Left ventricle myocardium inferior (tissue), 1 donor: ENCODE data around the gene CCDC196. TPM values are rescaled to one million over a fixed set of nuclear protein-coding genes. Genes with fewer than 3 reads are reported as not detected.

Experiments
- DNase-seq: peaks from one replicate; pipeline ENCODE4 v3.0.0-alpha.2; 2020
- H3K27ac ChIP-seq: fragments of 200-600 bp; replicated peaks from 2 replicates; pipeline ENCODE4 v1.8.0; 2021
- H3K27me3 ChIP-seq: fragments of 200-600 bp; 2 replicates; pipeline ENCODE4 v1.8.0; 2021; ENCODE audit warnings: low read depth
- H3K36me3 ChIP-seq: fragments of 200-600 bp; 2 replicates; pipeline ENCODE4 v1.8.0; 2021
- H3K4me1 ChIP-seq: fragments of 200-600 bp; 2 replicates; pipeline ENCODE4 v1.8.0; 2021
- H3K4me3 ChIP-seq: fragments of 200-600 bp; 2 replicates; pipeline ENCODE4 v1.8.0; 2021; ENCODE audit warnings: mild to moderate bottlenecking, moderate library complexity
- H3K9me3 ChIP-seq: fragments of 200-600 bp; replicated peaks from 2 replicates; pipeline ENCODE4 v1.8.0; 2021
- intact Hi-C: fragments of 100-400 bp; cut with micrococcal nuclease; formaldehyde crosslinking; loops from one replicate; pipeline ENCODE4 v1.11.0; 2022
- total RNA-seq: library from RNA; stranded (reverse); fragmentation: NEBNext Ultra II Directional; extraction: Animal tissue kit (Norgen Biotek cat#: 25700); gene quantifications from one replicate; pipeline ENCODE4 v1.2.1, GENCODE V29; 2021
- TF ChIP-seq, protein P1 (sequence below): fragments of 200-600 bp; IDR thresholded peaks from 2 replicates; pipeline ENCODE4 v1.8.0; 2021; ENCODE audit warnings: antibody characterized with exemption, mild to moderate bottlenecking, borderline replicate concordance
- donor health status: DM: no; HTN: yes; CAD: no; lungs with severe emphysema.

Gene CCDC196
- total RNA-seq, 1 donor from 2014 or later, result not detected

DNA sequence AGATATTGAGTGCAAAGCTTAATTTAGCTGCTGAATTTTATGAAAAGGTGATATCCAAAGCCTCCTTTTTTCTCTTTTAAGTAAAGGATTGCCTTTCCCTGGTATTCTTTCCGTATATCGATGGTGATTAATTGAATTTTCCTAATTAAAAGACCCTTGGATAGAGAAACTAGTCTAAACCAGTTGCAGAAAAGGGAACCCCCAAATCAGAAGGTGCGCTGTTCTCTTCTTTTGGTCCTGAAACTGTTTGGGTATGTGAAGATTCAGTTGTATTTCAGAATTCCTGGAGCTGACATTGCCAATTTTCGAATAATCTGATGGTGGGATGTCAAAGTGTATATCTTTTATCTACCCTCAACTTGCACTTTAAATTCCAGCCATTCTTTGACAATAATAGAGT is 23.7 kb downstream of the CCDC196 start:
- peak overlapping the region; percentile 97 for H3K27ac ChIP-seq
- H3K4me1 ChIP-seq, result peaks cover 83% of the 10 kb centered on the region
- no peaks in the 10 kb centered on the region for H3K9me3 ChIP-seq
- TF ChIP-seq, protein P1, sequence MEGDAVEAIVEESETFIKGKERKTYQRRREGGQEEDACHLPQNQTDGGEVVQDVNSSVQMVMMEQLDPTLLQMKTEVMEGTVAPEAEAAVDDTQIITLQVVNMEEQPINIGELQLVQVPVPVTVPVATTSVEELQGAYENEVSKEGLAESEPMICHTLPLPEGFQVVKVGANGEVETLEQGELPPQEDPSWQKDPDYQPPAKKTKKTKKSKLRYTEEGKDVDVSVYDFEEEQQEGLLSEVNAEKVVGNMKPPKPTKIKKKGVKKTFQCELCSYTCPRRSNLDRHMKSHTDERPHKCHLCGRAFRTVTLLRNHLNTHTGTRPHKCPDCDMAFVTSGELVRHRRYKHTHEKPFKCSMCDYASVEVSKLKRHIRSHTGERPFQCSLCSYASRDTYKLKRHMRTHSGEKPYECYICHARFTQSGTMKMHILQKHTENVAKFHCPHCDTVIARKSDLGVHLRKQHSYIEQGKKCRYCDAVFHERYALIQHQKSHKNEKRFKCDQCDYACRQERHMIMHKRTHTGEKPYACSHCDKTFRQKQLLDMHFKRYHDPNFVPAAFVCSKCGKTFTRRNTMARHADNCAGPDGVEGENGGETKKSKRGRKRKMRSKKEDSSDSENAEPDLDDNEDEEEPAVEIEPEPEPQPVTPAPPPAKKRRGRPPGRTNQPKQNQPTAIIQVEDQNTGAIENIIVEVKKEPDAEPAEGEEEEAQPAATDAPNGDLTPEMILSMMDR, result no peak
- H3K27me3 ChIP-seq, result no peaks in the 10 kb centered on the region
- no peaks in the 10 kb centered on the region for H3K36me3 ChIP-seq
- H3K4me3 ChIP-seq, result peak overlapping the region; percentile 94
- DNase-seq, result no peak
- intact Hi-C loops, result no loop called here

DNA sequence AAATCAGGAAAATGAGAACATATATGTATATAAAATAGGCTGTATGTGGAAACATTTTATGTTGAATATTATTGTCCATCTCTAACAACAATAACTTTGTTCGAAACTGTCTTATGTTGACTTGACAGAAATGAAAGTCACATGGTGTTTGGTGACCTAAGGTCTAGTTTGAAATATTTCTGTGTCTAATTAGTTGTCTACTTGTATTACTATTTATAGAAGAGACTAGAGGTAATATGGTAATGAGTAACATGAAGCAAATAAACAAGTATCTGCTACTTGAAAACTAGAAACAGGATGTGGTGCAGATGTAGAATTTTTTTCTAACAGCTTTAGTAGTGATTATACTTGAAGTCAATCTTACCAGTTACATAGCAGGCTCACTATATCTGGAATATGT is 25.7 kb downstream of the CCDC196 start:
- TF ChIP-seq, protein P1, result no peak
- Histone ChIP-seq H3K27me3 (no peaks in the 10 kb centered on the region), H3K36me3 (no peaks in the 10 kb centered on the region), H3K4me3 (no peak overlapping the region), H3K27ac (peak overlapping the region; percentile 5), H3K9me3 (no peaks in the 10 kb centered on the region), H3K4me1 (peaks cover 90% of the 10 kb centered on the region)
- DNase-seq, result no peak
- intact Hi-C loops, result no loop called here

DNA sequence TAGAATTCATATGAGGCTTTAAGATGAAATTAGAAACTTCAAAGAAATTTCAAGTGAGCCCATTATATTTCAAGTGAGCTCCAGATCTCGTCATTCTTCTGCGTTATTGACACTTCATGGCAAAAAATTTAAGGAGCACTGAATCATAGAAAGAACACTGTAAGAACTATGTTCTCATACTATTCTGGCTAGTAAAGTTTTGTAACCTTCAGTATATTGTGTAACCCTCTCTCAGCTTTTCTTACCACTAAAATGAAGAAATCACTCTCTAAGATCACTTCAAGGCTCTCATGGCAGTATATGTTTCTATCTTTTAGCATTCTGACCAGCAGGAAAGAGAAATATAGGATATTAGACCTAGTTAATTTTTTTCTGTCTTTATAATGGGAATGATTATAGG is 28.0 kb downstream of the CCDC196 start:
- TF ChIP-seq, protein P1, result no peak
- intact Hi-C loops, result no loop called here
- Histone ChIP-seq H3K36me3 (no peaks in the 10 kb centered on the region), H3K27me3 (no peaks in the 10 kb centered on the region), H3K27ac (no peak overlapping the region), H3K4me3 (no peak overlapping the region), H3K9me3 (no peaks in the 10 kb centered on the region), H3K4me1 (peaks cover 69% of the 10 kb centered on the region)
- no peak for DNase-seq

DNA sequence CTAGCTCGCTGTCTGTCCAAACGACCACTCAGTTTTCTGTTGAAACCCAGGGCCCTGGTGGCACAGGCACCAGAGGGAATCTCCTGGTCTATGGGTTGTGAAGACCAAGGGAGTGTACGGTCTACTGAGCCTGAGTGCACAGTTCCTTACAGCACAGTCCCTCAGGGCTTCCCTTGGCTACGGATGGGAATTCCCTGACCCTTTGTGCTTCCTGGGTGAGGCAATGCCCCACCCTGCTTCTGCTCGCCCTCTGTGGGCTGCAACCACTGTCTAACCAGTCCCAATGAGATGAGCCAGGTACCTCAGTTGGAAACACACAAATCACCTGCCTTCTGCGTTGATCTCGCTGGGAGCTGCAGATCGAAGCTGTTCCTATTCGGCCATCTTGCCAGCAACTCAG is 44.4 kb downstream of the CCDC196 start:
- Histone ChIP-seq H3K36me3 (no peaks in the 10 kb centered on the region), H3K27me3 (no peaks in the 10 kb centered on the region), H3K27ac (no peak overlapping the region), H3K9me3 (peaks cover 10% of the 10 kb centered on the region), H3K4me1 (no peaks in the 10 kb centered on the region), H3K4me3 (no peak overlapping the region)
- DNase-seq, result no peak
- TF ChIP-seq, protein P1, result no peak
- intact Hi-C loops, result no loop called here

DNA sequence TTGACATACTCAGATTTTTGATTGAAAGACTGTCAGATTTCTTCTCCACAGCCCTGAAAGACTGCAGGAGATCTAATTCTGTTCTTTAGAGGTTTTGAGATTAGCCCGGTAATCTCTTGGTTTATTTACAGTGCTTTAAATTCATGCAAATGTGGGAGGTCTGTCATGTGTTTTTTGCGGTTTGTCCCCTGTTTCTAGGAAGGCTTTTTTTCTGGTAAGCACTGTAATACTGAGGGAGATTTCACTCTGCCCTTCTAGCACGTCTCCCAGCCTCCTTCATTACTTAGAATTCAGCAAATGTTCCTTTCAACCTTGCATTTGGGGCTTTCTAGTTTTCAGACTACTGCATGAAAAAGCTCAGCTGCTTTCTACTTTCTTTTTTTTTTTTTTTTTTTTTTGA is 52.9 kb downstream of the CCDC196 start:
- intact Hi-C loops, result no loop called here

More for the DNA sequence above, 52.9 kb downstream of the CCDC196 start:
- Histone ChIP-seq H3K27me3 (no peaks in the 10 kb centered on the region), H3K4me3 (no peak overlapping the region), H3K27ac (no peak overlapping the region), H3K36me3 (no peaks in the 10 kb centered on the region), H3K9me3 (no peaks in the 10 kb centered on the region), H3K4me1 (peaks cover 34% of the 10 kb centered on the region)
- TF ChIP-seq, protein P1, result no peak
- no peak for DNase-seq
